Adrenal gland (tissue), 12 donors: ENCODE results near the gene PALM2AKAP2. TPM values are rescaled to one million over a fixed set of nuclear protein-coding genes. Genes with fewer than 3 reads are reported as not detected.

Source experiments
- DNase-seq, 7 donors: peaks; one replicate each; pipeline ENCODE4 v3.0.0-alpha.2; 2019 to 2020
- H3K27ac ChIP-seq, 5 donors: fragments of 200-600 bp; sonication (generic) in 4 of 5; 1 replicate in 3 of 5; 2 replicates in 2 of 5; pipeline versions ENCODE4 v1.5.1 to v1.8.0; 2016 to 2020; ENCODE audit warnings: mild to moderate bottlenecking in 1 of 5
- H3K27me3 ChIP-seq: fragments of 200-600 bp; 2 replicates; pipeline ENCODE4 v1.8.0; 2021
- H3K36me3 ChIP-seq, 2 donors: fragments of 200-600 bp; replicated peaks in 1 of 2; 1 replicate in 1 of 2; 2 replicates in 1 of 2; pipeline versions ENCODE4 v1.5.1 to v1.8.0; 2018 to 2022
- H3K4me1 ChIP-seq, 2 donors: fragments of 200-600 bp; replicated peaks in 1 of 2; 1 replicate in 1 of 2; 2 replicates in 1 of 2; pipeline versions ENCODE4 v1.5.1 to v1.8.0; 2018 to 2021
- H3K4me3 ChIP-seq, 4 donors: fragments of 200-600 bp; sonication (generic) in 3 of 4; one replicate each; pipeline ENCODE4 v1.5.1; 2016 to 2018
- H3K9me3 ChIP-seq, 3 donors: fragments of 200-600 bp; sonication (generic) in 1 of 3; replicated peaks in 1 of 3; 1 replicate in 2 of 3; 2 replicates in 1 of 3; pipeline versions ENCODE4 v1.5.1 to v1.8.0; 2016 to 2021
- POLR2A ChIP-seq, 2 donors: fragments of 450-650 bp; IDR thresholded peaks; one replicate each; pipeline ENCODE4 v1.6.1; 2017; ENCODE audit warnings: antibody characterized with exemption in 2 of 2, mild to moderate bottlenecking in 2 of 2, moderate library complexity in 1 of 2
- WGBS, 4 donors: extraction: QIAGEN DNeasy Blood & Tissue Kit in 2 of 4; methylation state at CpG; one replicate each; pipeline versions ENCODE4 v1.1.5 to v1.1.7; 2013 to 2017; 5-methylcytosine and 5-hydroxymethylcytosine counted together
- intact Hi-C, 2 donors: fragments of 100-400 bp; cut with DNase I; formaldehyde crosslinking; loops; one replicate each; pipeline versions ENCODE4 v1.14.1 to v1.15.0; 2022 to 2023
- polyA plus RNA-seq, 3 donors: library from polyadenylated mRNA; stranded (reverse); fragments of 200-250 nt in 2 of 3; fragments of 350-450 nt in 1 of 3; fragmentation: Illumina TruSeq in 1 of 3; extraction: RNeasy Lipid Tissue Mini Kit (QIAGEN cat#74804) in 1 of 3; gene quantifications; one replicate each; pipeline ENCODE4 v1.2.3, GENCODE V29; 2013 to 2014
- total RNA-seq, 9 donors: library from RNA; depleted of rRNA in 4 of 9; stranded (reverse); fragments of >200 nt in 4 of 9; fragments of 120-200 nt in 1 of 9; fragmentation: NEBNext Ultra II Directional in 1 of 9; extraction: Animal tissue kit (Norgen Biotek cat#: 25700) in 1 of 9; gene quantifications; one replicate each; pipeline versions ENCODE4 v1.1.0 to v1.2.4, GENCODE V29; 2013 to 2023
- TF ChIP-seq, protein P1 (sequence below), 6 experiments: fragments of 450-650 bp in 4 of 6; fragments of 200-600 bp in 2 of 6; sonication (generic) in 1 of 6; IDR thresholded peaks; 1 replicate in 5 of 6; 2 replicates in 1 of 6; pipeline versions ENCODE4 v1.5.1 to v1.8.0; 2016 to 2021; ENCODE audit warnings: antibody characterized with exemption in 6 of 6, mild to moderate bottlenecking in 2 of 6, moderate library complexity in 1 of 6
- donor health status: healthy with polysubstance abuse.
- donor health status: Bipolar disorder and iron deficiency.
- donor health status: DM: yes; HTN: yes; CAD: no.
- donor health status: DM: no; HTN: no; CAD: no.
- donor health status: DM: no; HTN: no; CAD: no.
- donor health status: DM: yes; HTN: yes; CAD: no.

PALM2AKAP2 gene
- total and polyA plus RNA-seq, 12 donors: 0.07 to 27.3 (median 19.8) TPM

DNA sequence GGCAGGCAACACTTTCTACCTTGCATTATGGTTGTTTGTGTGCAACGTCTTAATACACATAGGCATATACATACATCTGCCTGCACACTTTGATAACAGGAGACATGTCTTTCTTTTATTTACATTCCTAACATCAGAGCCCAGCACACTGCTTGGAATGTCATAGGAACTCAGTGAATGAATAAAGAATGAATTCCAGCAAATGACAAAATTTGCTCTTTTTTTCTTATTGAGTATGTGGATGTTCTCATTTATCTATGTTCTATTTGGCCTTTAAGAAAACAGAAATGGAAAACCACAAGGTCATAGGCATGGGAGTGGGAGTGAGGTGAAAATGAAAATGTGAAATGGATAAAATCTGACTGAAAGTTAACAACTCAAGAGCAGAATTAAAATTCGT is 36.3 kb upstream of the PALM2AKAP2 start:
- 49 to 67% (median 62%) methylated on average over 2 of the region's 2 CpGs for WGBS, 4 donors
- TF ChIP-seq, protein P1, sequence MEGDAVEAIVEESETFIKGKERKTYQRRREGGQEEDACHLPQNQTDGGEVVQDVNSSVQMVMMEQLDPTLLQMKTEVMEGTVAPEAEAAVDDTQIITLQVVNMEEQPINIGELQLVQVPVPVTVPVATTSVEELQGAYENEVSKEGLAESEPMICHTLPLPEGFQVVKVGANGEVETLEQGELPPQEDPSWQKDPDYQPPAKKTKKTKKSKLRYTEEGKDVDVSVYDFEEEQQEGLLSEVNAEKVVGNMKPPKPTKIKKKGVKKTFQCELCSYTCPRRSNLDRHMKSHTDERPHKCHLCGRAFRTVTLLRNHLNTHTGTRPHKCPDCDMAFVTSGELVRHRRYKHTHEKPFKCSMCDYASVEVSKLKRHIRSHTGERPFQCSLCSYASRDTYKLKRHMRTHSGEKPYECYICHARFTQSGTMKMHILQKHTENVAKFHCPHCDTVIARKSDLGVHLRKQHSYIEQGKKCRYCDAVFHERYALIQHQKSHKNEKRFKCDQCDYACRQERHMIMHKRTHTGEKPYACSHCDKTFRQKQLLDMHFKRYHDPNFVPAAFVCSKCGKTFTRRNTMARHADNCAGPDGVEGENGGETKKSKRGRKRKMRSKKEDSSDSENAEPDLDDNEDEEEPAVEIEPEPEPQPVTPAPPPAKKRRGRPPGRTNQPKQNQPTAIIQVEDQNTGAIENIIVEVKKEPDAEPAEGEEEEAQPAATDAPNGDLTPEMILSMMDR (IDR thresholded peaks at IDR 0.05): no peak
- TF ChIP-seq POLR2A (IDR thresholded peaks at IDR 0.05): no peak
- no peak overlapping the region for H3K27ac ChIP-seq
- intact Hi-C loops: no loop called here
- no peak overlapping the region for H3K4me3 ChIP-seq
- H3K4me1 ChIP-seq: peaks cover 0 to 7% of the 10 kb centered on the region in 2 donors
- H3K36me3 ChIP-seq: no peaks in the 10 kb centered on the region
- no peak for DNase-seq
- H3K27me3 ChIP-seq: no peaks in the 10 kb centered on the region
- no peaks in the 10 kb centered on the region for H3K9me3 ChIP-seq

DNA sequence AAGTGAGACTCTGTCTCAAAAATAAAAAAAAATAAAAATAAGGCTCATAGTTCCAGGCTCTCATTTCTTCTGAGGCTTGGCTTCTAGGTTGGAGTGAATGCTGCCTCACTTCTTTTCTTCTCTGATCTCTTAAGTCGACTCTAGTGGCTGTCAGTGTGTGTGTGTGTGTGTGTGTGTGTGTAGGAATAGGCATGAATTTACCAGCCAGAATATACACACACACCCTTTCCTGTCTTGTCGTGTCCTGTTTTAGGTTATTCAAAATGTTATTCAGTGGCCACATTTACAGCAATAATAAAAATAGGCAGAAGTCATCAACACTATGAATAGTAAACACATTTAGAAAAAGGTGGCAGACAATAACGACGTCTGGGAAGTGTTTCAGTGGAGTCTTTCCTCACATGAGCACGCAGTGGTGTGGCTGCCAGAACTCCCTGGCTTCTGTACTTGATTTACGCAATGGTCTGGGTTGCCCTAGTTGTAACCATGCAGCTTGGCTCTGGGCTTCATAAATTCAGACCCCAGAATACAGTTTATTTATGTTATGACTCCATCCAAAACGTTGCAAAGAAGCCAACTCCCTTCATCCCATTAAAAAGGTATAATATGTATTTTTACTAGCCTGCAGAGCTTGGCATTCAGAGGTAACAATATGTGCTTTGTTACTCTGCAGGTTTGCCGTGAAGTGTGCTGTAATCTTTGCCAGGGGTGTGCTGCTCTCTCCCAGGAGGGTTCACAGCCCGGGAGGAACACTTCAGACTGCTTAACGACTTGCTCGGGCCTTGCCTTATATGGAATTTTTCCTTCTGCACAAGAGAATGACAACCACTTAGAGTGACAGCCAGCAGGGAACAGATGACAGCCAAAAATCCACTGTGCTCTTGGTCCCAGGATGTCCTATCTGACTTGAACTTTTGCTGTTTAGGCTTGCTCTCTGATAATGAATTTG is 34.4 kb upstream of the PALM2AKAP2 start:
- H3K4me3 ChIP-seq: no peak overlapping the region
- WGBS, 4 donors: 25 to 46% (median 40%) methylated on average over 11 of the region's 11 CpGs
- no peaks in the 10 kb centered on the region for H3K27me3 ChIP-seq
- intact Hi-C loops: no loop called here
- H3K9me3 ChIP-seq: no peaks in the 10 kb centered on the region
- DNase-seq: peak in 2 of 7 donors; percentile 21 to 64
- H3K27ac ChIP-seq: no peak overlapping the region
- no peaks in the 10 kb centered on the region for H3K36me3 ChIP-seq
- TF ChIP-seq, protein P1 (IDR thresholded peaks at IDR 0.05): no peak
- no peak for TF ChIP-seq POLR2A (IDR thresholded peaks at IDR 0.05)
- peaks cover 0 to 7% of the 10 kb centered on the region in 2 donors for H3K4me1 ChIP-seq

DNA sequence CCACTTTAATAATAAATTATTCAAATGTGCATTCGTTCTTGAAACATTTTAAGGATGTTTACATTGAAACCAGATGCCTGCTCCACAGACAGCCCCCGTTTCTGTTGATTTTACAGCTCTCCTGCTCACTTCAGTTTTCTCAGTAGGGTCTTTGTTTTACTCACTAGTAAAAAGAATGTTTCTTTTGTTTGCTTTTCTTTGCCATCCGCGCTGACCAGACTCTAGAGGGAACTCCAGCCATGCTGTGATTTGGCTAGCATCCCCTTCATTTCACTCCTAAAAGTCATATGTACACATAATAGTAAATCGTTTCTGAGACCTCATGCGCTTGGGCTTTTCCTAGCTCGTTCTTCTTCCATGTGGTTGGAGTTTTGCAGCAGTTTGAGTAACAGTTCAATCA is 28.7 kb upstream of the PALM2AKAP2 start:
- no peak for TF ChIP-seq POLR2A (IDR thresholded peaks at IDR 0.05)
- TF ChIP-seq, protein P1 (IDR thresholded peaks at IDR 0.05): no peak

DNA sequence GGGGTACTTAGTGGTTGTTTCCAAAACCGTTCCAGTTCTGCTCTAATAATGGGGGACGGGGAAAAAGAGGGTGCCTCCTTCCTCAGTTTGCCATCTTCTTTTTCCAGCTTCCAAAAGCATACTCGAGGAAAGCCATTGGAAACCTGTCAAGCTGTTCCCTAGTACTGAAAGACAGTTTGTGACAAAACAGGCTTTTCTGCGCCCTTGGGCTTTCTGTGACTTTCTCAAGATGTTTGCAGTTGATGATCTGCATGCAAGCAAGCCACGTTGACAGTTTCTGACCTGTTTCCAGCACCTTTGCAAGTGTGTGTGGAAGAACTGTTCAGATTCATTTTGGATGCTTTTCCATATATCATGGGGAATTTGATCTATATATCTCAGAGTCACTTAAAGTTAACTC is 26.7 kb upstream of the PALM2AKAP2 start:
- TF ChIP-seq, protein P1 (IDR thresholded peaks at IDR 0.05): no peak
- TF ChIP-seq POLR2A (IDR thresholded peaks at IDR 0.05): no peak
- H3K27me3 ChIP-seq: peaks cover 5% of the 10 kb centered on the region
- no peaks in the 10 kb centered on the region for H3K36me3 ChIP-seq
- 76 to 81% (median 78%) methylated on average over 4 to 5 of the region's 5 CpGs for WGBS, 4 donors
- no peak for DNase-seq
- intact Hi-C loops: no loop called here
- no peaks in the 10 kb centered on the region for H3K9me3 ChIP-seq
- no peaks in the 10 kb centered on the region for H3K4me1 ChIP-seq
- H3K4me3 ChIP-seq: no peak overlapping the region
- H3K27ac ChIP-seq: no peak overlapping the region

More for the DNA sequence above, 28.7 kb upstream of the PALM2AKAP2 start:
- no peaks in the 10 kb centered on the region for H3K9me3 ChIP-seq
- H3K27me3 ChIP-seq: peaks cover 5% of the 10 kb centered on the region
- H3K4me3 ChIP-seq: no peak overlapping the region
- H3K27ac ChIP-seq: no peak overlapping the region
- no peak for DNase-seq
- 41 to 58% (median 44%) methylated on average over 7 of the region's 7 CpGs for WGBS, 4 donors
- H3K4me1 ChIP-seq: no peaks in the 10 kb centered on the region
- intact Hi-C loops: no loop called here
- H3K36me3 ChIP-seq: no peaks in the 10 kb centered on the region
